ENCODE data around the gene PXDC1.

Gene PXDC1

GRCh38 chr6:3788408-3789017 lies 37.0 kb upstream of the PXDC1 start:
- no peak for TF ChIP-seq CTCF (IDR thresholded peaks at IDR 0.05; ENCODE audit: borderline replicate concordance, insufficient read depth, low read depth, low read length)
- H3K4me3 ChIP-seq (ENCODE audit: low read depth, low read length): no peak overlapping the region

- no peak for TF ChIP-seq CTCF (IDR thresholded peaks at IDR 0.05; ENCODE audit: borderline replicate concordance, insufficient read depth, low read depth, low read length)
Measured at GRCh38 chr6:3786141-3786540, 34.6 kb upstream of the PXDC1 start.

GRCh38 chr6:3785745-3786098 lies 34.2 kb upstream of the PXDC1 start:
- TF ChIP-seq CTCF (IDR thresholded peaks at IDR 0.05; ENCODE audit: borderline replicate concordance, insufficient read depth, low read depth, low read length): no peak
- H3K4me3 ChIP-seq (ENCODE audit: low read depth, low read length): no peak overlapping the region

More at GRCh38 chr6:3786141-3786540, 34.6 kb upstream of the PXDC1 start:
- no peak overlapping the region for H3K4me3 ChIP-seq (ENCODE audit: low read depth, low read length)

- no peak overlapping the region for H3K4me3 ChIP-seq (ENCODE audit: low read depth, low read length)
- no peak for TF ChIP-seq CTCF (IDR thresholded peaks at IDR 0.05; ENCODE audit: borderline replicate concordance, insufficient read depth, low read depth, low read length)
Measured at GRCh38 chr6:3784885-3785744, 33.6 kb upstream of the PXDC1 start.

- no peak for TF ChIP-seq CTCF (IDR thresholded peaks at IDR 0.05; ENCODE audit: borderline replicate concordance, insufficient read depth, low read depth, low read length)
- no peak overlapping the region for H3K4me3 ChIP-seq (ENCODE audit: low read depth, low read length)
Measured at GRCh38 chr6:3784423-3784822, 32.9 kb upstream of the PXDC1 start.

- H3K4me3 ChIP-seq (ENCODE audit: low read depth, low read length): no peak overlapping the region
- TF ChIP-seq CTCF (IDR thresholded peaks at IDR 0.05; ENCODE audit: borderline replicate concordance, insufficient read depth, low read depth, low read length): no peak
Measured at GRCh38 chr6:3782876-3783832, 31.6 kb upstream of the PXDC1 start.
